ENCODE measurements around the gene ITGA8. TPM values are rescaled to one million over a fixed set of nuclear protein-coding genes. Genes with fewer than 3 reads are reported as not detected.

Gene ITGA8
- total RNA-seq, 2 experiments from 2014 or later, result not detected

GRCh38 chr10:15695852-15696251, 23.9 kb downstream of the ITGA8 start:
- Histone ChIP-seq H3K27me3 (ENCODE audit: control insufficient read depth in 1 of 2, insufficient read depth in 2 of 2, low read length in 2 of 2) (no peaks in the 10 kb centered on the region), H3K36me3 (ENCODE audit: insufficient read depth, low read length) (no peaks in the 10 kb centered on the region), H3K4me3 (ENCODE audit: low read length) (no peak overlapping the region), H3K27ac (ENCODE audit: low read depth in 1 of 2, low read length in 2 of 2) (no peak overlapping the region), H3K9me3 (ENCODE audit: control insufficient read depth in 1 of 2, insufficient read depth in 1 of 2, low read length in 2 of 2) (no peaks in the 10 kb centered on the region), H3K4me1 (ENCODE audit: insufficient read depth, low read length) (no peaks in the 10 kb centered on the region)
- peaks cover 5% of the 10 kb centered on the region for H3K9me3 Mint-ChIP-seq
- CTCF ChIA-PET, result no interaction called here
- H3K4me1 Mint-ChIP-seq (ENCODE audit: low read depth), result no peaks in the 10 kb centered on the region
- H3K27ac Mint-ChIP-seq, result no peak overlapping the region
- no peaks in the 10 kb centered on the region for H3K36me3 Mint-ChIP-seq (ENCODE audit: low read depth)
- H3K27me3 Mint-ChIP-seq, result peaks cover 28% of the 10 kb centered on the region
- POLR2A ChIA-PET, result no interaction called here
- intact Hi-C loops (cut with DNase I, micrococcal nuclease), result no loop called here
- no peak for TF ChIP-seq CTCF (IDR thresholded peaks at IDR 0.05)
- DNase-seq (no peak), ATAC-seq (ENCODE audit: poor library complexity) (no peak)
- no peak overlapping the region for H3K4me3 Mint-ChIP-seq

GRCh38 chr10:15690031-15690430, 29.7 kb downstream of the ITGA8 start:
- Mint-ChIP-seq H3K27ac (no peak overlapping the region), H3K4me3 (no peak overlapping the region), H3K9me3 (no peaks in the 10 kb centered on the region), H3K27me3 (peaks cover 51% of the 10 kb centered on the region), H3K4me1 (ENCODE audit: low read depth) (no peaks in the 10 kb centered on the region), H3K36me3 (ENCODE audit: low read depth) (no peaks in the 10 kb centered on the region)
- H3K36me3 ChIP-seq (ENCODE audit: insufficient read depth, low read length), result no peaks in the 10 kb centered on the region
- POLR2A ChIA-PET, result no interaction called here
- no peak for TF ChIP-seq CTCF (IDR thresholded peaks at IDR 0.05)
- peaks cover 0 to 3% of the 10 kb centered on the region in 2 experiments for H3K9me3 ChIP-seq (ENCODE audit: control insufficient read depth in 1 of 2, insufficient read depth in 1 of 2, low read length in 2 of 2)
- DNase-seq (no peak), ATAC-seq (ENCODE audit: poor library complexity) (no peak)
- CTCF ChIA-PET, result no interaction called here
- H3K27ac ChIP-seq (ENCODE audit: low read depth in 1 of 2, low read length in 2 of 2), result no peak overlapping the region
- intact Hi-C loops (cut with DNase I, micrococcal nuclease), result no loop called here
- peaks cover 0 to 10% of the 10 kb centered on the region in 2 experiments for H3K27me3 ChIP-seq (ENCODE audit: control insufficient read depth in 1 of 2, insufficient read depth in 2 of 2, low read length in 2 of 2)
- H3K4me1 ChIP-seq (ENCODE audit: insufficient read depth, low read length), result no peaks in the 10 kb centered on the region
- no peak overlapping the region for H3K4me3 ChIP-seq (ENCODE audit: low read length)

DNA sequence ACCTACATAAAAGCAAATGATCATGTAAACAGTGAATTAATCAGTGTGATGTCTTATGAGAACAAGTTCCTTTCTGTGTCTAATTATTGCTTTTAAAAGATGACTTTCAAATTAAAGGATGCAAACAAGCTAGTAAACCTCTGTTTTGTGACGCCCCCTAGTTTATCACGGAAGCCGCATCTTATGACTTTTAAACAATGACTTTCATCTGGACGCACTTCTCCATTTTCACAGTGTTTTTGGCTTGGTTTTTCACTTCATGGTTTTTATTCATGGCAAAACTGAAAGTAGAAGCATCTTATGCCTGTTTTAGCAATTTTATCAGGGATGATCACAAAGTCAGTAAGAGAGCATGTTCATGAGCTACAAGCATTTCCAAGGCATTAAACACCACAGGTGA, 35.0 kb downstream of the ITGA8 start:
- Histone ChIP-seq H3K9me3 (ENCODE audit: control insufficient read depth in 1 of 2, insufficient read depth in 1 of 2, low read length in 2 of 2) (no peaks in the 10 kb centered on the region), H3K4me1 (ENCODE audit: insufficient read depth, low read length) (no peaks in the 10 kb centered on the region), H3K27me3 (ENCODE audit: control insufficient read depth in 1 of 2, insufficient read depth in 2 of 2, low read length in 2 of 2) (peaks cover 0 to 5% of the 10 kb centered on the region in 2 experiments), H3K36me3 (ENCODE audit: insufficient read depth, low read length) (no peaks in the 10 kb centered on the region), H3K4me3 (ENCODE audit: low read length) (no peak overlapping the region), H3K27ac (ENCODE audit: low read depth in 1 of 2, low read length in 2 of 2) (no peak overlapping the region)
- Mint-ChIP-seq H3K9me3 (no peaks in the 10 kb centered on the region), H3K27me3 (peaks cover 65% of the 10 kb centered on the region), H3K4me1 (ENCODE audit: low read depth) (no peaks in the 10 kb centered on the region), H3K36me3 (ENCODE audit: low read depth) (no peaks in the 10 kb centered on the region), H3K4me3 (no peak overlapping the region), H3K27ac (no peak overlapping the region)
- no peak for TF ChIP-seq CTCF (IDR thresholded peaks at IDR 0.05)
- no peak for DNase-seq
- ChIA-PET CTCF (no interaction called here), POLR2A (no interaction called here)
- intact Hi-C loops (cut with DNase I, micrococcal nuclease), result no loop called here
- no peak for ATAC-seq (ENCODE audit: poor library complexity)
